H9 (cell line): ENCODE data around the gene SEC16B. TPM values are rescaled to one million over a fixed set of nuclear protein-coding genes. Genes with fewer than 3 reads are reported as not detected.

Experiments
- DNase-seq: peaks from one replicate; pipeline ENCODE4 v3.0.0-alpha.2; 2017
- H2AFZ ChIP-seq: one replicate; pipeline ENCODE4 v1.6.1; 2013; ENCODE audit warnings: mild to moderate bottlenecking, low read length, control low read depth, moderate library complexity
- H2AK5ac ChIP-seq: 2 replicates; pipeline ENCODE4 v1.6.1; 2013; ENCODE audit warnings: low read length, control low read depth, mixed read lengths; ENCODE audit not compliant: insufficient read length
- H2BK120ac ChIP-seq: one replicate; pipeline ENCODE4 v1.6.1; 2013; ENCODE audit warnings: low read depth, mild to moderate bottlenecking, low read length, control low read depth, inconsistent platforms; ENCODE audit not compliant: poor library complexity, severe bottlenecking
- H2BK12ac ChIP-seq: 2 replicates; pipeline ENCODE4 v1.6.1; 2013; ENCODE audit warnings: low read length, control low read depth, mixed read lengths, low read depth; ENCODE audit not compliant: insufficient read length
- H2BK15ac ChIP-seq: 2 replicates; pipeline ENCODE4 v1.6.1; 2013; ENCODE audit warnings: low read depth, low read length, control low read depth
- H2BK20ac ChIP-seq: one replicate; pipeline ENCODE4 v1.6.1; 2013; ENCODE audit warnings: low read depth, mild to moderate bottlenecking, low read length, control low read depth, inconsistent platforms; ENCODE audit not compliant: poor library complexity, severe bottlenecking
- H2BK5ac ChIP-seq: 2 replicates; pipeline ENCODE4 v1.6.1; 2013; ENCODE audit warnings: low read length, control low read depth, mixed read lengths; ENCODE audit not compliant: insufficient read length
- H3K14ac ChIP-seq: 2 replicates; pipeline ENCODE4 v1.6.1; 2013; ENCODE audit warnings: low read length, control low read depth; ENCODE audit not compliant: insufficient read depth
- H3K18ac ChIP-seq: 2 replicates; pipeline ENCODE4 v1.6.1; 2013; ENCODE audit warnings: low read depth, mild to moderate bottlenecking, mixed read lengths, low read length, control low read depth; ENCODE audit not compliant: insufficient read length
- H3K23ac ChIP-seq: 2 replicates; pipeline ENCODE4 v1.6.1; 2013; ENCODE audit warnings: low read length, control low read depth, mixed read lengths, low read depth; ENCODE audit not compliant: insufficient read length
- H3K23me2 ChIP-seq: 2 replicates; pipeline ENCODE4 v1.6.1; 2013; ENCODE audit warnings: low read depth, mild to moderate bottlenecking, mixed read lengths, low read length, control low read depth; ENCODE audit not compliant: insufficient read length, poor library complexity, severe bottlenecking
- H3K27ac ChIP-seq: 2 replicates; pipeline ENCODE4 v1.5.1; 2013; ENCODE audit warnings: low read length, control low read depth, mixed read lengths, low read depth; ENCODE audit not compliant: insufficient read length
- H3K27me3 ChIP-seq: 2 replicates; pipeline ENCODE4 v1.6.1; 2013; ENCODE audit warnings: low read length, control low read depth, inconsistent platforms; ENCODE audit not compliant: insufficient read depth
- H3K4ac ChIP-seq: 2 replicates; pipeline ENCODE4 v1.6.1; 2013; ENCODE audit warnings: low read depth, mild to moderate bottlenecking, control low read depth, inconsistent platforms, low read length, moderate library complexity
- H3K4me1 ChIP-seq: 2 replicates; pipeline ENCODE4 v1.6.1; 2013; ENCODE audit warnings: low read length, control low read depth, inconsistent platforms; ENCODE audit not compliant: insufficient read depth
- H3K4me2 ChIP-seq: 2 replicates; pipeline ENCODE4 v1.6.1; 2013; ENCODE audit warnings: low read length, control low read depth, mixed read lengths; ENCODE audit not compliant: insufficient read length, insufficient read depth
- H3K56ac ChIP-seq: 2 replicates; pipeline ENCODE4 v1.6.1; 2013; ENCODE audit warnings: low read depth, mild to moderate bottlenecking, mixed read lengths, low read length, control low read depth; ENCODE audit not compliant: insufficient read length
- H3K79me1 ChIP-seq: 2 replicates; pipeline ENCODE4 v1.6.1; 2013; ENCODE audit warnings: low read depth, mild to moderate bottlenecking, moderate library complexity, low read length, control low read depth, inconsistent platforms; ENCODE audit not compliant: insufficient read depth, poor library complexity, severe bottlenecking
- H3K79me2 ChIP-seq: 2 replicates; pipeline ENCODE4 v1.6.1; 2013; ENCODE audit warnings: low read length, control low read depth, inconsistent platforms; ENCODE audit not compliant: insufficient read depth
- H3K9ac ChIP-seq: 2 replicates; pipeline ENCODE4 v1.6.1; 2013; ENCODE audit warnings: low read length, control low read depth, mixed read lengths; ENCODE audit not compliant: insufficient read length; ENCODE audit errors: extremely low read depth
- H3K9me3 ChIP-seq: one replicate; pipeline ENCODE4 v1.6.1; 2013; ENCODE audit warnings: low read depth, low read length, inconsistent platforms; ENCODE audit not compliant: control insufficient read depth
- H3T11ph ChIP-seq: one replicate; pipeline ENCODE4 v1.6.1; 2013; ENCODE audit warnings: mild to moderate bottlenecking, low read length, control low read depth, inconsistent platforms
- H4K20me1 ChIP-seq: one replicate; pipeline ENCODE4 v1.6.1; 2013; ENCODE audit not compliant: control insufficient read depth, insufficient read length, insufficient read depth
- H4K5ac ChIP-seq: 2 replicates; pipeline ENCODE4 v1.6.1; 2013; ENCODE audit warnings: low read depth, mild to moderate bottlenecking, mixed read lengths, low read length, control low read depth; ENCODE audit not compliant: insufficient read length
- H4K8ac ChIP-seq: replicated peaks from 2 replicates; pipeline ENCODE4 v1.6.1; 2013; ENCODE audit warnings: low read length, control low read depth, mixed read lengths, low read depth; ENCODE audit not compliant: insufficient read length
- H4K91ac ChIP-seq: 2 replicates; pipeline ENCODE4 v1.6.1; 2013; ENCODE audit warnings: low read depth, mild to moderate bottlenecking, moderate library complexity, mixed read lengths, low read length, control low read depth; ENCODE audit not compliant: insufficient read length
- H3K27ac Mint-ChIP-seq, 3 experiments: 2 replicates in 2 of 3; 3 replicates in 1 of 3; pipeline ENCODE4 v1.8.0; 2020 to 2021; ENCODE audit warnings: mixed read lengths in 3 of 3, mild to moderate bottlenecking in 1 of 3, moderate library complexity in 1 of 3
- H3K27me3 Mint-ChIP-seq: 2 replicates; pipeline ENCODE4 v1.8.0; 2021; ENCODE audit warnings: low read depth, mild to moderate bottlenecking, moderate library complexity, mixed read lengths
- H3K36me3 Mint-ChIP-seq, 3 experiments: 2 replicates in 2 of 3; 3 replicates in 1 of 3; pipeline ENCODE4 v1.8.0; 2020 to 2021; ENCODE audit warnings: low read depth in 3 of 3, mixed read lengths in 3 of 3; ENCODE audit not compliant: insufficient read depth in 1 of 3
- H3K4me1 Mint-ChIP-seq, 2 experiments: 2 replicates each; pipeline ENCODE4 v1.8.0; 2020; ENCODE audit warnings: mixed read lengths in 2 of 2
- H3K4me3 Mint-ChIP-seq, 2 experiments: 2 replicates in 1 of 2; 3 replicates in 1 of 2; pipeline ENCODE4 v1.8.0; 2020 to 2021; ENCODE audit warnings: mild to moderate bottlenecking in 2 of 2, mixed read lengths in 2 of 2, moderate library complexity in 1 of 2
- H3K9me3 Mint-ChIP-seq, 2 experiments: 2 replicates in 1 of 2; 3 replicates in 1 of 2; pipeline ENCODE4 v1.8.0; 2020; ENCODE audit warnings: mild to moderate bottlenecking in 2 of 2, mixed read lengths in 2 of 2, moderate library complexity in 1 of 2
- CTCF ChIP-seq: fragments of 200-600 bp; sonication (generic); conservative IDR thresholded peaks from 3 replicates; pipeline ENCODE4 v1.8.0; 2021; ENCODE audit warnings: antibody characterized with exemption, mild to moderate bottlenecking
- WGBS: extraction: QIAGEN DNeasy Blood & Tissue Kit; methylation state at CpG from one replicate; pipeline ENCODE4 v1.1.7; 2013; ENCODE audit warnings: missing lambda C conversion rate, low lambda C conversion rate, mixed read lengths; ENCODE audit not compliant: insufficient read length; ENCODE audit errors: extremely low coverage; 5-methylcytosine and 5-hydroxymethylcytosine counted together
- total RNA-seq: library from RNA; stranded (reverse); gene quantifications from 2 replicates; pipeline ENCODE4 v1.2.1, GENCODE V29; 2021

Gene SEC16B
- total RNA-seq, 1 experiment from 2014 or later: 0.83 TPM

GRCh38 chr1:177934927-177935326 lies 34.9 kb downstream of the SEC16B start:
- no peaks in the 10 kb centered on the region for H3K9me3 ChIP-seq
- H2AFZ ChIP-seq: no peak overlapping the region
- H3K4me1 ChIP-seq: no peaks in the 10 kb centered on the region
- no peak overlapping the region; the same call in 1 of the 2 replicates for H3K14ac ChIP-seq
- H3K4ac ChIP-seq: no peak overlapping the region
- no peaks in the 10 kb centered on the region for H4K20me1 ChIP-seq
- no peak overlapping the region for H2BK12ac ChIP-seq
- TF ChIP-seq CTCF: no peak
- no peak overlapping the region for H2BK5ac ChIP-seq
- no peak overlapping the region for H3K23ac ChIP-seq
- peak overlapping the region in 1 of 3 experiments; percentile 65; a peak in 2 of 7 replicates for H3K27ac Mint-ChIP-seq
- no peaks in the 10 kb centered on the region for H3K79me1 ChIP-seq
- WGBS: no CpG with 5 or more reads among the region's 3 CpGs
- no peaks in the 10 kb centered on the region for H3K27me3 ChIP-seq
- H4K8ac ChIP-seq: no peak overlapping the region
- no peak for DNase-seq
- H4K5ac ChIP-seq: no peak overlapping the region
- no peak overlapping the region for H2BK20ac ChIP-seq
- no peaks in the 10 kb centered on the region; the same call in 1 of the 2 replicates for H3K27me3 Mint-ChIP-seq
- no peak overlapping the region for H3K27ac ChIP-seq
- no peak overlapping the region for H3K9ac ChIP-seq
- H3K23me2 ChIP-seq: no peaks in the 10 kb centered on the region
- no peak overlapping the region for H3K4me2 ChIP-seq
- no peak overlapping the region for H2BK120ac ChIP-seq
- H3T11ph ChIP-seq: no peak overlapping the region
- H4K91ac ChIP-seq: no peak overlapping the region
- no peak overlapping the region for H2BK15ac ChIP-seq
- no peak overlapping the region for H2AK5ac ChIP-seq
- H3K56ac ChIP-seq: no peak overlapping the region
- H3K4me3 Mint-ChIP-seq: no peak overlapping the region
- H3K9me3 Mint-ChIP-seq: no peaks in the 10 kb centered on the region
- H3K36me3 Mint-ChIP-seq: no peaks in the 10 kb centered on the region
- peaks cover 5 to 11% of the 10 kb centered on the region in 2 experiments; a peak in 3 of 4 replicates for H3K4me1 Mint-ChIP-seq
- no peaks in the 10 kb centered on the region for H3K79me2 ChIP-seq
- no peak overlapping the region for H3K18ac ChIP-seq
